ENCODE measurements around the gene S100A9. TPM values are rescaled to one million over a fixed set of nuclear protein-coding genes. Genes with fewer than 3 reads are reported as not detected.

S100A9 gene
- polyA plus RNA-seq, 1 experiment = not detected

DNA sequence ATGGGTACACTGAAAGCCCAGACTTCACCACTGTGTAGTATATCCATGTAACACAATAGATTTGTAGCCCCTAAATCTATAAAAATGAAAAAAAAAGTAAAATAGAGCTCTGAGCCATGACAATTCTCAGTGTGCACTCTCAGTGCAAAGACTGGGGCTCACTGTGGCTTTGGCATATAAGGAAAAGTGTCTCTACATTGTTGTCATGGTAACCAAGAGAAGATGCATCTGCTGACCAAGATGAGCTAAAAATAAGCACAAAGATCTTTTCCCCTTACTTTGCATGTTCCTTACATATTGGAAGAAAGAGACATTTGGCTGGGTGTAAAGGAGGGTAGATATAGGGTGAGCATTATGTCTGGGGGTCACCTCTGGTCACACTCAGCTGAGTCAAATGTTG is 21.0 kb upstream of the S100A9 start:
- H3K4me3 ChIP-seq (ENCODE audit: low read depth, low read length) = no peak overlapping the region
- no peaks in the 10 kb centered on the region for H3K36me3 ChIP-seq (ENCODE audit: control insufficient read depth, insufficient read depth, low read length)
- CTCF ChIA-PET = interaction anchor here (0.6 to 2.8 kb wide), 4 partner anchors 16 to 232 kb away, joined by 3 to 6 read pairs (median 4); no protein-coding TSS in a partner anchor
- POLR2A ChIA-PET = no interaction called here
- no peak for DNase-seq (ENCODE audit: low read depth)
- H3K27me3 ChIP-seq (ENCODE audit: control insufficient read depth, insufficient read depth, low read length) = no peaks in the 10 kb centered on the region
- TF ChIP-seq, protein P1, sequence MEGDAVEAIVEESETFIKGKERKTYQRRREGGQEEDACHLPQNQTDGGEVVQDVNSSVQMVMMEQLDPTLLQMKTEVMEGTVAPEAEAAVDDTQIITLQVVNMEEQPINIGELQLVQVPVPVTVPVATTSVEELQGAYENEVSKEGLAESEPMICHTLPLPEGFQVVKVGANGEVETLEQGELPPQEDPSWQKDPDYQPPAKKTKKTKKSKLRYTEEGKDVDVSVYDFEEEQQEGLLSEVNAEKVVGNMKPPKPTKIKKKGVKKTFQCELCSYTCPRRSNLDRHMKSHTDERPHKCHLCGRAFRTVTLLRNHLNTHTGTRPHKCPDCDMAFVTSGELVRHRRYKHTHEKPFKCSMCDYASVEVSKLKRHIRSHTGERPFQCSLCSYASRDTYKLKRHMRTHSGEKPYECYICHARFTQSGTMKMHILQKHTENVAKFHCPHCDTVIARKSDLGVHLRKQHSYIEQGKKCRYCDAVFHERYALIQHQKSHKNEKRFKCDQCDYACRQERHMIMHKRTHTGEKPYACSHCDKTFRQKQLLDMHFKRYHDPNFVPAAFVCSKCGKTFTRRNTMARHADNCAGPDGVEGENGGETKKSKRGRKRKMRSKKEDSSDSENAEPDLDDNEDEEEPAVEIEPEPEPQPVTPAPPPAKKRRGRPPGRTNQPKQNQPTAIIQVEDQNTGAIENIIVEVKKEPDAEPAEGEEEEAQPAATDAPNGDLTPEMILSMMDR (IDR thresholded peaks at IDR 0.05; ENCODE audit: insufficient read depth, low read depth, low read length) = no peak

DNA sequence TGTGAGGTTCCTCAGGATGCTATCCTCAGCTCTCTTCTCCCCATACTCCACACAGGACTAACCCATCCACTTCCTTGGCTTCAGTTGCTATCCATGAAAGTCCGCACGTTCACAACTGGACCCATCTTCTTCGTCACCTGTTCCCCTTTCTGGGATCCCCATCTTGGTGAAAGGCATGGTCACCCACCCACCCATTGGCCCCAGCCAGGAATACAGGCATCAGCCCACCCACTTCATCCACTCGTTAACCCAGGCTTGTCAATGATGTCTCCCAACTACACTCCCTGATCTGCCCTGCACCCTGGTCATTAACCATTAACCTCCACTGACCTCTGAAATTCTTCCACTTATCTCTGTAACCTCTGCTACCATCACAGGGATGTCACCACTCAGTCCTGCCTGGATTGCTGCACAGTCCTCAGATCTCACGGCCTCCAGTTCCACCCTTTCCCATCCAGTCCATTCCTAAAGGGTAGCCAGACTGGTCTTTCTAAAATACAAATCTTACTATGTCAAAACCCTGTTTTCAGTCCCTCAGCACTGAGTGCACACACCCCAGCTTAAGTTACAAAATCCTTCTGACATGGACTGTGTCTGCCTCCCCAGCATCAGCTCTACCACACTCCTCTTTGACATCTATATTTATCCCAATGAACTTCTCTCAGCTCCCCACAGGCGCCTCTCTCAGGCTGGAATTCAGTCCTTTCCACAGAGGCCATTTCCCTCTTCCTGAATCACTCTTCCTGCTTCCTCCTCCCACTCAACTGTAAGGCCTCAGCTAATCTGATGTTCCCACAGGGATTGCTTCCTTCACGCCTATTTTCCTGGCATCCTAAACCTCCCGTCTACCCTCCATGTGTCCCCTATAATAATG is 19.4 kb upstream of the S100A9 start:
- Histone ChIP-seq H3K27me3 (ENCODE audit: control insufficient read depth, insufficient read depth, low read length) (no peaks in the 10 kb centered on the region), H3K4me3 (ENCODE audit: low read depth, low read length) (no peak overlapping the region), H3K36me3 (ENCODE audit: control insufficient read depth, insufficient read depth, low read length) (no peaks in the 10 kb centered on the region)
- TF ChIP-seq, protein P1 (IDR thresholded peaks at IDR 0.05; ENCODE audit: insufficient read depth, low read depth, low read length) = no peak
- ChIA-PET POLR2A (no interaction called here), CTCF (interaction anchor here (0.7 to 1.4 kb wide), 4 partner anchors 11 to 158 kb away, joined by 3 to 5 read pairs (median 3); partner anchors contain the start of gene PGLYRP4)
- no peak for DNase-seq (ENCODE audit: low read depth)

DNA sequence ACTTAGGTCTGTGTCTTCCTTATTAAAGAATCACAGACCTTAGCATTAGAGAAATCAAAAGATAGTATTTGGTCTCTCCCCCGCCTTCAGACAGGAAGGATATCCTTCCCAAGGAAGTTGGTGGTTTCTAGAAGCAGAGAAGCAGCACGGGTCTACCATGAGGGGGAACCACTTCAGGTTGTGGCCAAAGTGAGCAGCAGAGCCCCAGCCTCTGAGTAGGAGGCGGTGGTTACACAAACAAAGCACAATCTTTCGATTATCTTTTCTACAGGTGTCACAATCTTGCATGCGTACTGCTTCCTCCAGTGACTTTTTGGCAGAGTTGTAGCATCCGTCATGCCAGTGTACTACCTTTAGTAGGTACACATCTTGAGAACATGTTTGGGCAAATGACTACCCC is 17.9 kb upstream of the S100A9 start:
- TF ChIP-seq, protein P1 (IDR thresholded peaks at IDR 0.05; ENCODE audit: insufficient read depth, low read depth, low read length) = no peak
- no peak for DNase-seq (ENCODE audit: low read depth)
- H3K4me3 ChIP-seq (ENCODE audit: low read depth, low read length) = no peak overlapping the region
- H3K36me3 ChIP-seq (ENCODE audit: control insufficient read depth, insufficient read depth, low read length) = no peaks in the 10 kb centered on the region
- H3K27me3 ChIP-seq (ENCODE audit: control insufficient read depth, insufficient read depth, low read length) = 0 out of 2 replicates have a peak, but pooled peaks cover 2% of the 10 kb centered on the region
- POLR2A ChIA-PET = no interaction called here
- CTCF ChIA-PET = interaction anchor here (0.6 kb wide), 1 partner anchor 25 kb away, joined by 3 read pairs; no protein-coding TSS in a partner anchor

DNA sequence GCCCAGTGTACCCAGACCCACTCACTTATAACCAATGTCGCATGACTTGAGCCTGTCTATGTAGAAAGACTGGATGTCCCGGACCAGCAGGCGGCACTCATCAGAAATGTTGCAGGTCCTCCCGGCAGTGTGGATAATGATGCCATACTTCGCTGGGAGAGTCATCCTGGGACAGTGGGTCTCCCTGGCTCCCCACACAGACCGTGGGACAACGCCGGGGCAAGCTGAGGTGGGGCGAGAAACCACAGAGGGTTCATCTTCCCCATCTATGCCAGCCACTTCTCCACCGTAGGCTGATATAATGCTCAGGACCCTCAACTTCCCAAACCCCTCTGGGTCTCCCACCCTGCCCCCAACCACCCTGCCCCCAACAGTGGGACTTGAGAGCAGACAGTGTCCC is 17.3 kb upstream of the S100A9 start:
- POLR2A ChIA-PET = no interaction called here
- no peak for DNase-seq (ENCODE audit: low read depth)
- Histone ChIP-seq H3K4me3 (ENCODE audit: low read depth, low read length) (no peak overlapping the region), H3K36me3 (ENCODE audit: control insufficient read depth, insufficient read depth, low read length) (no peaks in the 10 kb centered on the region), H3K27me3 (ENCODE audit: control insufficient read depth, insufficient read depth, low read length) (0 out of 2 replicates have a peak, but pooled peaks cover 2% of the 10 kb centered on the region)
- CTCF ChIA-PET = no interaction called here
- TF ChIP-seq, protein P1 (IDR thresholded peaks at IDR 0.05; ENCODE audit: insufficient read depth, low read depth, low read length) = no peak

DNA sequence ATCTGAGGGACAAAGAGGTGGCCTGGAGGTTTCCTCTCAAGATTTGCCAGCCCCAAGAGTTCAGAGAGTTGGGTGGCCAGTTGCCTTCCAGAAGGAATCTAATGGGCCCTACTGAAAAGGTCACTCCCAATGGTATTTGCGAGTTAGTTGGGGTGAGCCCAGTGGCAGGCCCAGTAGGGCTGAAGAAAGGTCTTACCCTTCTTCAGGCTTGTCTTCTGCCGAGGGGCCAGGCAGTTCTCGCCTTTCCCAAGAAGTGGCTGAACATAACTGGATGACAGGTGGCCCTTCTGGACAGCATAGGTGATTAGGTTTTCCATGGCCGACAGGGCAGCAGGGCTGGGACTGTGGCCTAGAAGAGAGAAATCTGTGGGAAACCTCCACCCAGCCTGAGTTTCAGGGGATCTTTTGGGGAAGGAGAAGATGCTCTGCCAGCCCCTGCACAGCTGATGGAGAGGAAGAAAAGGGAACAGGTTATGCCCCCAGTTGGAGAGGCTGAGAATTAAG is 16.2 kb upstream of the S100A9 start:
- no peak overlapping the region for H3K4me3 ChIP-seq (ENCODE audit: low read depth, low read length)
- TF ChIP-seq, protein P1 (IDR thresholded peaks at IDR 0.05; ENCODE audit: insufficient read depth, low read depth, low read length) = no peak
- ChIA-PET CTCF (interaction anchor here (2.8 kb wide), 1 partner anchor 11 kb away, joined by 15 read pairs; no protein-coding TSS in a partner anchor), POLR2A (no interaction called here)
- DNase-seq (ENCODE audit: low read depth) = no peak
- H3K36me3 ChIP-seq (ENCODE audit: control insufficient read depth, insufficient read depth, low read length) = no peaks in the 10 kb centered on the region
- 0 out of 2 replicates have a peak, but pooled peaks cover 2% of the 10 kb centered on the region for H3K27me3 ChIP-seq (ENCODE audit: control insufficient read depth, insufficient read depth, low read length)
